Measurements from ENCODE around the gene DCD. TPM values are rescaled to one million over a fixed set of nuclear protein-coding genes. Genes with fewer than 3 reads are reported as not detected.

DCD gene
- total and polyA plus RNA-seq, 2 donors (not counting 3 experiments of a cell fraction or from before 2014, with no cell fraction given) = not detected

- H3K79me2 ChIP-seq (ENCODE audit: control insufficient read depth, insufficient read depth, low read length) = no peaks in the 10 kb centered on the region
- no peaks in the 10 kb centered on the region for H4K20me1 ChIP-seq (replicated peaks; ENCODE audit: control insufficient read depth, extremely low read depth, insufficient read depth, low read length)
- H3K9ac ChIP-seq (replicated peaks; ENCODE audit: extremely low read depth, insufficient read depth, low read length) = no peak overlapping the region
- no peaks in the 10 kb centered on the region for H3K9me3 ChIP-seq (replicated peaks; ENCODE audit: control insufficient read depth, insufficient read depth, low read length)
- dilution Hi-C loops (cut with MboI; ENCODE audit: extremely low pct_ligation_motif_present, low sequenced_read_pairs) = no loop called here
- no peak overlapping the region for H3K4me3 ChIP-seq (replicated peaks in 1 of 3; ENCODE audit: insufficient read depth in 1 of 3, low read depth in 1 of 3, low read length in 3 of 3)
- no peaks in the 10 kb centered on the region for H3K36me3 ChIP-seq (ENCODE audit: control insufficient read depth in 2 of 2, extremely low read depth in 1 of 2, insufficient read depth in 2 of 2, low read length in 2 of 2)
- BruUV-seq (replicated peaks) = no TSS peak
- TF ChIP-seq JUN (IDR thresholded peaks at IDR 0.05; ENCODE audit: borderline replicate concordance, insufficient read depth, insufficient read length, low read depth) (no peak), POLR2AphosphoS5 (IDR thresholded peaks at IDR 0.05; ENCODE audit: insufficient read depth, low read depth, low read length) (no peak), GATA2 (IDR thresholded peaks at IDR 0.05; ENCODE audit: insufficient read depth, insufficient read length, low read depth, low read length) (no peak), FOS (IDR thresholded peaks at IDR 0.05; ENCODE audit: borderline replicate concordance, insufficient read depth, low read length) (no peak), EZH2 (IDR thresholded peaks at IDR 0.05; ENCODE audit: borderline replicate concordance, low read depth, low read length, severe bottlenecking) (no peak), CTCF (IDR thresholded peaks at IDR 0.05; ENCODE audit: extremely low read depth in 1 of 2, insufficient read depth in 1 of 2, low read depth in 1 of 2, low read length in 2 of 2) (no peak), POLR2A (IDR thresholded peaks at IDR 0.05; ENCODE audit: low read depth, low read length) (no peak), MYC (IDR thresholded peaks at IDR 0.05; ENCODE audit: low read depth, low read length) (no peak)
- TF ChIP-seq, protein P1, sequence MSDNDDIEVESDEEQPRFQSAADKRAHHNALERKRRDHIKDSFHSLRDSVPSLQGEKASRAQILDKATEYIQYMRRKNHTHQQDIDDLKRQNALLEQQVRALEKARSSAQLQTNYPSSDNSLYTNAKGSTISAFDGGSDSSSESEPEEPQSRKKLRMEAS (IDR thresholded peaks at IDR 0.05; ENCODE audit: insufficient read depth, insufficient read length) = no peak
- ChIA-PET POLR2A (no interaction called here), CTCF (no interaction called here)
- FAIRE-seq (no peak), DNase-seq (ENCODE audit: low read depth, low spot score) (no peak)
- H2AFZ ChIP-seq (ENCODE audit: low read depth, low read length) = no peak overlapping the region
- no peak overlapping the region for H3K4me2 ChIP-seq (ENCODE audit: insufficient read depth, low read length)
- no peaks in the 10 kb centered on the region for H3K9me1 ChIP-seq (replicated peaks; ENCODE audit: control insufficient read depth, extremely low read depth, insufficient read depth, low read length)
- no peaks in the 10 kb centered on the region for H3K27me3 ChIP-seq (ENCODE audit: control insufficient read depth in 2 of 2, insufficient read depth in 2 of 2, low read length in 2 of 2)
- intact Hi-C loops (cut with micrococcal nuclease) = no loop called here
- no peaks in the 10 kb centered on the region for H3K4me1 ChIP-seq (ENCODE audit: control insufficient read depth, extremely low read depth, insufficient read depth, low read length)
- H3K27ac ChIP-seq (ENCODE audit: insufficient read depth, low read depth, low read length) = no peak overlapping the region
Observed at GRCh38 chr12:54662026-54662425, 13.9 kb upstream of the DCD start.

Measured in endothelial cell of umbilical vein (primary cell).